PC-9 (cell line): ENCODE results near the gene CUL1.

ENCODE experiments used
- EZH2 ChIP-seq: fragments of 200-600 bp; sonication (generic); IDR thresholded peaks from 2 replicates; pipeline ENCODE4 v1.8.0; 2017; ENCODE audit warnings: antibody characterized with exemption, low read depth
- TF ChIP-seq, protein P1 (sequence below): fragments of 200-600 bp; sonication (generic); conservative IDR thresholded peaks from 2 replicates; pipeline ENCODE4 v1.6.1; 2017; ENCODE audit warnings: mixed run types, antibody characterized with exemption, mild to moderate bottlenecking, moderate library complexity

DNA sequence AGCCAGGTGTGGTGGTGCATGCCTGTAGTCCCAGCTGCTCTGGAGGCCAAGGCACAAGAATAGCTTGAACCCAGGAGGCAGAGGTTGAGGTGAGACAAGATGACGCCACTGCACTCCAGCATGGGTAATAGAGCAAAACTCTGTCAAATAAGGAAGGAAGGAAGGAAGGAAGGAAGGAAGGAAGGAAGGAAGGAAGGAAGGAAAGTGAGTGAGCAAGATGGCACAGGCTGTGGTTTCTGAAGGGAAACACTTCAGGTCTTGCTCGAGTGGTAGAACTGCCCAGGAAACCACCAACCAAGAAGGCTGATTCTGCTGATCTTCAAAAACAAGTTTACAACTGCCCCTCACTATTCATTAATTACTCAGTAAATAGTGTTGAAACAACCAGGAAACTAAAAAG is 140.2 kb downstream of the CUL1 start:
- TF ChIP-seq, protein P1, sequence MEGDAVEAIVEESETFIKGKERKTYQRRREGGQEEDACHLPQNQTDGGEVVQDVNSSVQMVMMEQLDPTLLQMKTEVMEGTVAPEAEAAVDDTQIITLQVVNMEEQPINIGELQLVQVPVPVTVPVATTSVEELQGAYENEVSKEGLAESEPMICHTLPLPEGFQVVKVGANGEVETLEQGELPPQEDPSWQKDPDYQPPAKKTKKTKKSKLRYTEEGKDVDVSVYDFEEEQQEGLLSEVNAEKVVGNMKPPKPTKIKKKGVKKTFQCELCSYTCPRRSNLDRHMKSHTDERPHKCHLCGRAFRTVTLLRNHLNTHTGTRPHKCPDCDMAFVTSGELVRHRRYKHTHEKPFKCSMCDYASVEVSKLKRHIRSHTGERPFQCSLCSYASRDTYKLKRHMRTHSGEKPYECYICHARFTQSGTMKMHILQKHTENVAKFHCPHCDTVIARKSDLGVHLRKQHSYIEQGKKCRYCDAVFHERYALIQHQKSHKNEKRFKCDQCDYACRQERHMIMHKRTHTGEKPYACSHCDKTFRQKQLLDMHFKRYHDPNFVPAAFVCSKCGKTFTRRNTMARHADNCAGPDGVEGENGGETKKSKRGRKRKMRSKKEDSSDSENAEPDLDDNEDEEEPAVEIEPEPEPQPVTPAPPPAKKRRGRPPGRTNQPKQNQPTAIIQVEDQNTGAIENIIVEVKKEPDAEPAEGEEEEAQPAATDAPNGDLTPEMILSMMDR: no peak
- no peak for TF ChIP-seq EZH2
